ENCODE results near the gene RPL37A.

- TF ChIP-seq GATA2 (IDR thresholded peaks at IDR 0.05; ENCODE audit: low read depth, low read length) (no peak), GATA3 (IDR thresholded peaks at IDR 0.05; ENCODE audit: low read depth, low read length) (no peak)
These were observed 51.5 kb downstream of the RPL37A start for GRCh38 chr2:216549926-216550690.

Data from SH-SY5Y (cell line).